Fibroblast of pulmonary artery (primary cell): Measurements from ENCODE around the gene ATRIP.

Experiments
- DNase-seq: peaks from one replicate; pipeline ENCODE4 v3.0.0-alpha.2; 2010; ENCODE audit warnings: low read depth
- H3K4me3 ChIP-seq: replicated peaks from 2 replicates; pipeline ENCODE4 v1.5.1; 2011; ENCODE audit warnings: low read depth, mild to moderate bottlenecking, control low read depth, low read length, moderate library complexity
- CTCF ChIP-seq: IDR thresholded peaks from 2 replicates; pipeline ENCODE4 v1.5.1; 2011; ENCODE audit warnings: mild to moderate bottlenecking, control low read depth, low read length, inconsistent platforms; ENCODE audit errors: missing control alignments

The ATRIP gene

GRCh38 chr3:48411041-48411588 is 35.4 kb upstream of the ATRIP start:
- H3K4me3 ChIP-seq: no peak overlapping the region
- TF ChIP-seq CTCF: no peak

GRCh38 chr3:48411606-48412374 is 34.7 kb upstream of the ATRIP start:
- TF ChIP-seq CTCF: no peak
- H3K4me3 ChIP-seq: no peak overlapping the region
- no peak for DNase-seq

More at GRCh38 chr3:48411041-48411588, 35.4 kb upstream of the ATRIP start:
- no peak for DNase-seq

- no peak overlapping the region for H3K4me3 ChIP-seq
- TF ChIP-seq CTCF: no peak
- no peak for DNase-seq
Measured at GRCh38 chr3:48412375-48413001, 34.0 kb upstream of the ATRIP start.

- TF ChIP-seq CTCF: no peak
- no peak overlapping the region for H3K4me3 ChIP-seq
- DNase-seq: no peak
Measured at GRCh38 chr3:48413086-48413485, 33.5 kb upstream of the ATRIP start.

- H3K4me3 ChIP-seq: no peak overlapping the region
- no peak for DNase-seq
- no peak for TF ChIP-seq CTCF
Measured at GRCh38 chr3:48413611-48414010, 32.9 kb upstream of the ATRIP start.

- TF ChIP-seq CTCF: no peak
- H3K4me3 ChIP-seq: no peak overlapping the region
- DNase-seq: no peak
Measured at GRCh38 chr3:48414376-48415250, 31.9 kb upstream of the ATRIP start.
